A673 (cell line): ENCODE measurements around the gene NFIB. TPM values are rescaled to one million over a fixed set of nuclear protein-coding genes. Genes with fewer than 3 reads are reported as not detected.

ENCODE experiments used
- BruUV-seq: library from RNA; stranded (reverse); fragments of 400-500 nt; replicated peaks from 2 replicates; lab custom pipeline; 2021; lab: Mats Ljungman, UMichigan
- CTCF ChIA-PET: fragments of 300-600 bp; sonication (Branson Sonifier 250); formaldehyde crosslinking; loops from one replicate; lab custom pipeline; 2022; ENCODE audit warnings: antibody characterized with exemption; lab: Charles Lee
- POLR2A ChIA-PET: fragments of 300-600 bp; sonication (Branson Sonifier 250); formaldehyde crosslinking; loops from one replicate; lab custom pipeline; 2022; ENCODE audit warnings: antibody characterized with exemption; ENCODE audit not compliant: low non-redundant PET; lab: Charles Lee
- DNase-seq: peaks from one replicate; pipeline ENCODE4 v3.0.0-alpha.2; 2015; ENCODE audit warnings: low spot score
- H3K27ac ChIP-seq: fragments of 200-600 bp; sonication (generic); 2 replicates; pipeline ENCODE4 v1.5.1; 2016; ENCODE audit warnings: mixed run types, low read depth, mild to moderate bottlenecking, mixed read lengths, antibody characterized with exemption, low read length; ENCODE audit not compliant: poor library complexity, severe bottlenecking
- H3K27me3 ChIP-seq: fragments of 200-600 bp; sonication (generic); replicated peaks from 2 replicates; pipeline ENCODE4 v1.6.1; 2017; ENCODE audit warnings: mixed run types, low read depth, mild to moderate bottlenecking, mixed read lengths, antibody characterized with exemption, low read length; ENCODE audit not compliant: insufficient read depth, poor library complexity
- H3K36me3 ChIP-seq: fragments of 200-600 bp; sonication (generic); 2 replicates; pipeline ENCODE4 v1.6.1; 2016; ENCODE audit warnings: mixed run types, mild to moderate bottlenecking, mixed read lengths, antibody characterized with exemption, low read length; ENCODE audit not compliant: insufficient read depth, poor library complexity, severe bottlenecking
- H3K4me1 ChIP-seq: fragments of 200-600 bp; sonication (generic); 2 replicates; pipeline ENCODE4 v1.6.1; 2017; ENCODE audit warnings: mixed run types, mild to moderate bottlenecking, mixed read lengths, antibody characterized with exemption, low read length; ENCODE audit not compliant: insufficient read depth, poor library complexity, severe bottlenecking
- H3K4me3 ChIP-seq: fragments of 200-600 bp; sonication (generic); 2 replicates; pipeline ENCODE4 v1.5.1; 2016; ENCODE audit warnings: low read depth, mixed run types, mild to moderate bottlenecking, mixed read lengths, low read length; ENCODE audit not compliant: poor library complexity, severe bottlenecking
- H3K9me3 ChIP-seq: fragments of 200-600 bp; sonication (generic); 2 replicates; pipeline ENCODE4 v1.6.1; 2016; ENCODE audit warnings: mixed run types, low read depth, mild to moderate bottlenecking, mixed read lengths, antibody characterized with exemption, low read length; ENCODE audit not compliant: poor library complexity, severe bottlenecking
- EZH2 ChIP-seq: fragments of 200-600 bp; sonication (generic); IDR thresholded peaks from 2 replicates; pipeline ENCODE4 v1.6.1; 2017; ENCODE audit warnings: borderline replicate concordance, low read depth, mild to moderate bottlenecking, mixed read lengths, antibody characterized with exemption, low read length; ENCODE audit not compliant: poor library complexity, severe bottlenecking
- intact Hi-C: fragments of 100-400 bp; cut with micrococcal nuclease; formaldehyde crosslinking; loops from one replicate; pipeline ENCODE4 v1.10.0; 2022; ENCODE audit not compliant: unreplicated experiment
- total RNA-seq: library from RNA; stranded (reverse); gene quantifications from 2 replicates; pipeline ENCODE4 v1.2.3, GENCODE V29; 2021
- TF ChIP-seq, protein P1 (sequence below): fragments of 300-800, 200-600 bp; sonication (generic); conservative IDR thresholded peaks from 2 replicates; pipeline ENCODE4 v1.5.1; 2017; ENCODE audit warnings: low read depth, mild to moderate bottlenecking, antibody characterized with exemption, low read length, moderate library complexity, mixed read lengths

The NFIB gene
- total RNA-seq, 1 experiment from 2014 or later, result 41.2 TPM

DNA sequence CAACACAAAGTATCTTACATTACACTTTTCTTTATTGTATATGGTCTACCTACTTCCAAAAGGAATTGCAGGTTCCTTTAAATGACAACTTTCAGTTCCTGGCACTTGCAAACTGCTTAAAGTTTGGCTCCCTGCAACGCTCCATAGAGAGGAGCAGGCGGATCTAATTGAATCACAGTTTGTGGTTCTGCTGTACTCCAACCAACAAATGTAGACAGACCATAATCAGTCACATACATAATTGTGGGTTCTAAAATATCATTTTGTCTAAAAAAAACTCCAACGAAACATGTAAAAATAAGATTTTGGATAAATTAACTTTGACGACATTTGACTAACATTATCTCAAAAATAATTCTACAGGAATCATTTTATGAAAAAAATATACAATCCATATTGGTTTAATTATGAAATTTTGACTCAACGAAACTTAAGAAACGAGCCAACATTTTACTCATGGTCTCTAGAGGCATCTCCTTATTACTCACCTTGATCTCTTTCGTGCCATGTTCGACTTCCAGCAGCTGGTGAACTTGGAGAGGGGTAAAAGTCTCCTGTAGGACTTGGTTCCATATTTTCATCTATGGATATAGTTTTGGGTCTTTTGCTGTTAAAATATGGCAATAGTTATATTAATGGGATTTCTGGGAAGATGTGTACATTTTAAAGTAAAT is 167.6 kb downstream of the NFIB start:
- POLR2A ChIA-PET, result no interaction called here
- no peaks in the 10 kb centered on the region for H3K27me3 ChIP-seq
- H3K9me3 ChIP-seq, result no peaks in the 10 kb centered on the region
- CTCF ChIA-PET, result no interaction called here
- TF ChIP-seq, protein P1, sequence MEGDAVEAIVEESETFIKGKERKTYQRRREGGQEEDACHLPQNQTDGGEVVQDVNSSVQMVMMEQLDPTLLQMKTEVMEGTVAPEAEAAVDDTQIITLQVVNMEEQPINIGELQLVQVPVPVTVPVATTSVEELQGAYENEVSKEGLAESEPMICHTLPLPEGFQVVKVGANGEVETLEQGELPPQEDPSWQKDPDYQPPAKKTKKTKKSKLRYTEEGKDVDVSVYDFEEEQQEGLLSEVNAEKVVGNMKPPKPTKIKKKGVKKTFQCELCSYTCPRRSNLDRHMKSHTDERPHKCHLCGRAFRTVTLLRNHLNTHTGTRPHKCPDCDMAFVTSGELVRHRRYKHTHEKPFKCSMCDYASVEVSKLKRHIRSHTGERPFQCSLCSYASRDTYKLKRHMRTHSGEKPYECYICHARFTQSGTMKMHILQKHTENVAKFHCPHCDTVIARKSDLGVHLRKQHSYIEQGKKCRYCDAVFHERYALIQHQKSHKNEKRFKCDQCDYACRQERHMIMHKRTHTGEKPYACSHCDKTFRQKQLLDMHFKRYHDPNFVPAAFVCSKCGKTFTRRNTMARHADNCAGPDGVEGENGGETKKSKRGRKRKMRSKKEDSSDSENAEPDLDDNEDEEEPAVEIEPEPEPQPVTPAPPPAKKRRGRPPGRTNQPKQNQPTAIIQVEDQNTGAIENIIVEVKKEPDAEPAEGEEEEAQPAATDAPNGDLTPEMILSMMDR, result no peak
- TF ChIP-seq EZH2, result no peak
- intact Hi-C loops, result no loop called here
- no peak for DNase-seq
- peaks cover 10% of the 10 kb centered on the region for H3K4me1 ChIP-seq
- H3K27ac ChIP-seq, result no peak overlapping the region
- no TSS peak for BruUV-seq
- peaks cover 3% of the 10 kb centered on the region for H3K36me3 ChIP-seq
- H3K4me3 ChIP-seq, result no peak overlapping the region

DNA sequence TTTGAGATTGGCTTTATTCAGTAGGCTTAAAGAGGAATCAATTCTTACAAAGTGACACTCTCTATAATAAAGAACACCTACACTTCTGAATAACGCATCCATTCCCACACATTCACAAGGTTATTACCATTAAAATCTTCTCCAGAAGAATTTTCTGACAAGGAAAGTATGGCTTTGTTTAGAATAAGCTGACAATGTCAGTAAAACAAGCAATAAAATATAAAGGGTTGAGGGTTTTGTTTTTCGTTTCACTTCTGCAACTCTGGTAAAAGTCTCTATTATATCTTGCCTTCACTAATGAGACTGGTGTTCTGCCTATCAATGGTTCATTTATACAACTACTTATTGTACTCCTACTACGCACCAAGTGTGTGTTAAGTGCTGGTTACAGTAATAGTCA is 169.7 kb downstream of the NFIB start:
- no peak for DNase-seq
- H3K27me3 ChIP-seq, result no peaks in the 10 kb centered on the region
- H3K4me1 ChIP-seq, result peaks cover 13% of the 10 kb centered on the region
- no peak for TF ChIP-seq EZH2
- TF ChIP-seq, protein P1, result no peak
- BruUV-seq, result no TSS peak
- H3K4me3 ChIP-seq, result no peak overlapping the region
- POLR2A ChIA-PET, result no interaction called here
- no peak overlapping the region for H3K27ac ChIP-seq
- CTCF ChIA-PET, result no interaction called here
- no peaks in the 10 kb centered on the region for H3K36me3 ChIP-seq
- H3K9me3 ChIP-seq, result no peaks in the 10 kb centered on the region
- intact Hi-C loops, result no loop called here

DNA sequence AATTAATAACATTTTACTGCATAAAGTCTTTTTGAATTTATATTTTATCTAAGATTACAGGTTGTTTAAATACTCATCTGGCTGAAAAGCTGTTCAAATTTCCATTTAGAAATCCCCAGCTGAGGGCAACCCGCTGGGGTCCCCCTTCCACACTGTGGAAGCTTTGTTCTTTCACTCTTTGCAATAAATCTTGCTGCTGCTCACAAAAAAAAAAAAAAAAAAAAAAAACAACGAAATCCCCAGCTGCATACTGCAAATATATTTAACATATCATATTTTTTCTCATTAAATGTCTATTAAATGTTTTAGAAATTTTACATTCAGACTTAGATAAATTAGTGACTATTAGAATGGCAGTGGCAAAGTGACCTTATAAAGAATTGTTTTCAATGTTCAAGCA is 172.2 kb downstream of the NFIB start:
- no peaks in the 10 kb centered on the region for H3K36me3 ChIP-seq
- intact Hi-C loops, result no loop called here
- ChIA-PET POLR2A (no interaction called here), CTCF (no interaction called here)
- TF ChIP-seq EZH2, result no peak
- TF ChIP-seq, protein P1, result no peak
- H3K4me1 ChIP-seq, result peaks cover 10% of the 10 kb centered on the region
- H3K9me3 ChIP-seq, result no peaks in the 10 kb centered on the region
- no peaks in the 10 kb centered on the region for H3K27me3 ChIP-seq
- BruUV-seq, result no TSS peak
- H3K27ac ChIP-seq, result no peak overlapping the region
- H3K4me3 ChIP-seq, result no peak overlapping the region
- no peak for DNase-seq
